SK-N-SH treated with all-trans-retinoic acid at 6 μM for 48 hours (cell line): ENCODE measurements around the gene NDUFS8.

Source experiments
- ATAC-seq: fragments of 200-7000 bp; cut with Tn5 transposase; 3 replicates; pipeline ENCODE4 v1.9.1; 2020; ENCODE audit warnings: mild to moderate bottlenecking, moderate library complexity
- ARNTL ChIP-seq: fragments of 450-650 bp; formaldehyde crosslinking; IDR thresholded peaks from 2 replicates; pipeline ENCODE4 v1.5.0; 2020; ENCODE audit warnings: low read depth, mild to moderate bottlenecking, moderate library complexity, borderline replicate concordance
- BACH2 ChIP-seq: fragments of 250-450 bp; sonication (Bioruptor Pico); IDR thresholded peaks from 2 replicates; pipeline ENCODE4 v1.9.0; 2021; ENCODE audit warnings: mild to moderate bottlenecking, borderline replicate concordance
- CSDC2 ChIP-seq: fragments of 250-450 bp; sonication (Bioruptor Pico); IDR thresholded peaks from 2 replicates; pipeline ENCODE4 v1.5.0; 2020; ENCODE audit warnings: mild to moderate bottlenecking, moderate library complexity
- GLIS3 ChIP-seq: fragments of 250-450 bp; sonication (Bioruptor Pico); IDR thresholded peaks from 2 replicates; pipeline ENCODE4 v1.5.0; 2020; ENCODE audit warnings: mild to moderate bottlenecking, moderate library complexity
- ISL1 ChIP-seq: fragments of 250-450 bp; sonication (Bioruptor Pico); IDR thresholded peaks from 2 replicates; pipeline ENCODE4 v2.1.2; 2022; ENCODE audit warnings: mild to moderate bottlenecking, moderate library complexity
- OSR1 ChIP-seq: fragments of 250-450 bp; sonication (Bioruptor Pico); IDR thresholded peaks from 2 replicates; pipeline ENCODE4 v1.8.0; 2022; ENCODE audit warnings: moderate library complexity, mild to moderate bottlenecking, inconsistent platforms
- PPARA ChIP-seq: fragments of 250-450 bp; sonication (Bioruptor Pico); IDR thresholded peaks from 2 replicates; pipeline ENCODE4 v1.5.0; 2020; ENCODE audit warnings: mild to moderate bottlenecking, borderline replicate concordance
- RARB ChIP-seq: fragments of 250-450 bp; sonication (Bioruptor Pico); IDR thresholded peaks from 2 replicates; pipeline ENCODE4 v1.8.0; 2021; ENCODE audit warnings: mild to moderate bottlenecking, moderate library complexity
- SNAI2 ChIP-seq: fragments of 250-450 bp; sonication (Bioruptor Pico); IDR thresholded peaks from 2 replicates; pipeline ENCODE4 v1.5.0; 2020; ENCODE audit warnings: mild to moderate bottlenecking, moderate library complexity
- TCF4 ChIP-seq: fragments of 250-450 bp; sonication (Bioruptor Pico); IDR thresholded peaks from 2 replicates; pipeline ENCODE4 v1.8.0; 2021; ENCODE audit warnings: mild to moderate bottlenecking, moderate library complexity, borderline replicate concordance
- TOX ChIP-seq: fragments of 250-450 bp; sonication (Bioruptor Pico); IDR thresholded peaks from 2 replicates; pipeline ENCODE4 v1.8.0; 2021; ENCODE audit warnings: mild to moderate bottlenecking, moderate library complexity, borderline replicate concordance
- ZC3H10 ChIP-seq: fragments of 250-450 bp; sonication (Bioruptor Pico); IDR thresholded peaks from 2 replicates; pipeline ENCODE4 v1.5.1; 2021; ENCODE audit warnings: mild to moderate bottlenecking, moderate library complexity
- ZFP30 ChIP-seq: fragments of 450-650 bp; formaldehyde crosslinking; IDR thresholded peaks from 2 replicates; pipeline ENCODE4 v1.5.0; 2022; ENCODE audit warnings: mild to moderate bottlenecking, moderate library complexity
- ZNF8 ChIP-seq: fragments of 450-650 bp; formaldehyde crosslinking; IDR thresholded peaks from 2 replicates; pipeline ENCODE4 v1.5.0; 2020; ENCODE audit warnings: mild to moderate bottlenecking, moderate library complexity
- TF ChIP-seq, protein P1 (sequence below): fragments of 250-450 bp; sonication (Bioruptor Pico); IDR thresholded peaks from 2 replicates; pipeline ENCODE4 v1.5.0; 2020; ENCODE audit warnings: mild to moderate bottlenecking, moderate library complexity
- TF ChIP-seq, protein P2 (sequence below): fragments of 250-450 bp; sonication (Bioruptor Pico); IDR thresholded peaks from 2 replicates; pipeline ENCODE4 v1.8.0; 2021; ENCODE audit warnings: low read depth, mild to moderate bottlenecking, moderate library complexity, borderline replicate concordance
- TF ChIP-seq, protein P3 (sequence below): fragments of 250-450 bp; sonication (Bioruptor Pico); IDR thresholded peaks from 2 replicates; pipeline ENCODE4 v1.5.1; 2021; ENCODE audit warnings: mild to moderate bottlenecking, moderate library complexity
- TF ChIP-seq, protein P4 (sequence below): fragments of 250-450 bp; sonication (Bioruptor Pico); IDR thresholded peaks from 2 replicates; pipeline ENCODE4 v1.5.1; 2020; ENCODE audit warnings: low read depth, mild to moderate bottlenecking, moderate library complexity
- TF ChIP-seq, protein P5 (sequence below): fragments of 250-450 bp; sonication (Bioruptor Pico); IDR thresholded peaks from 2 replicates; pipeline ENCODE4 v1.8.0; 2020; ENCODE audit warnings: mild to moderate bottlenecking, moderate library complexity, borderline replicate concordance

Gene NDUFS8

DNA sequence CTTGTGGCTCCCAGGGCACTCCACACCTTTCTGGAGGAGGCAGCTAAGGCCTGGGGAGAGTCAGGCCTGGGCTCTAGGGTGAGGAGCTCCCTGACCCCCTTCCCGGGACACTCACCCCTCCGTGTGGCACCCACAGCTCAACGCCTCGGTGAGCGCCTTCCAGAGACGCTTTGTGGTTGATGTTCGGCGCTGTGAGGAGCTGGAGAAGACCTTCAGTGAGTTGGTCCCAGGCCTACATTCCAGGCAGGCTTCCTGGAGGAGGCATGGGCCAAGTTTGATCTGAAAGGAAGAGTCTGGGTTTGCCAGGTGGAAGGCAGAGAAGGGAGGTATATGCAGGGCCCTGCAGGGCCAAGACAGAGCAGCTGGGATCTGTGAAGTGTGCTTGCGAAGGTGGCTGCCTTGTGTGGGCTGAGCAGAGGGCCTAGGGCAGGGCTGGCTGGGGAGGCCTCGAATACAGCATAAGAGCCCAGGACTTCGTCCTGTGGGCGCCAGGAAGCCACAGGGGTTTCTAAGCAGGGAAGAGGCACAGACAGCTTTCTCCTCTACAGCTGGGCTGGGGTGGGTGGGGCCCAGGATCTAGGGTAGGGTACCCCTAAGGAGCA, 11.2 kb downstream of the NDUFS8 start:
- no peak for ATAC-seq
- TF ChIP-seq GLIS3 (CRISPR knock-in tag) = no peak
- TF ChIP-seq TCF4 (CRISPR knock-in tag) = no peak
- TF ChIP-seq, protein P1, sequence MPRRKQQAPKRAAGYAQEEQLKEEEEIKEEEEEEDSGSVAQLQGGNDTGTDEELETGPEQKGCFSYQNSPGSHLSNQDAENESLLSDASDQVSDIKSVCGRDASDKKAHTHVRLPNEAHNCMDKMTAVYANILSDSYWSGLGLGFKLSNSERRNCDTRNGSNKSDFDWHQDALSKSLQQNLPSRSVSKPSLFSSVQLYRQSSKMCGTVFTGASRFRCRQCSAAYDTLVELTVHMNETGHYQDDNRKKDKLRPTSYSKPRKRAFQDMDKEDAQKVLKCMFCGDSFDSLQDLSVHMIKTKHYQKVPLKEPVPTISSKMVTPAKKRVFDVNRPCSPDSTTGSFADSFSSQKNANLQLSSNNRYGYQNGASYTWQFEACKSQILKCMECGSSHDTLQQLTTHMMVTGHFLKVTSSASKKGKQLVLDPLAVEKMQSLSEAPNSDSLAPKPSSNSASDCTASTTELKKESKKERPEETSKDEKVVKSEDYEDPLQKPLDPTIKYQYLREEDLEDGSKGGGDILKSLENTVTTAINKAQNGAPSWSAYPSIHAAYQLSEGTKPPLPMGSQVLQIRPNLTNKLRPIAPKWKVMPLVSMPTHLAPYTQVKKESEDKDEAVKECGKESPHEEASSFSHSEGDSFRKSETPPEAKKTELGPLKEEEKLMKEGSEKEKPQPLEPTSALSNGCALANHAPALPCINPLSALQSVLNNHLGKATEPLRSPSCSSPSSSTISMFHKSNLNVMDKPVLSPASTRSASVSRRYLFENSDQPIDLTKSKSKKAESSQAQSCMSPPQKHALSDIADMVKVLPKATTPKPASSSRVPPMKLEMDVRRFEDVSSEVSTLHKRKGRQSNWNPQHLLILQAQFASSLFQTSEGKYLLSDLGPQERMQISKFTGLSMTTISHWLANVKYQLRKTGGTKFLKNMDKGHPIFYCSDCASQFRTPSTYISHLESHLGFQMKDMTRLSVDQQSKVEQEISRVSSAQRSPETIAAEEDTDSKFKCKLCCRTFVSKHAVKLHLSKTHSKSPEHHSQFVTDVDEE = no peak
- no peak for TF ChIP-seq ZFP30 (CRISPR knock-in tag)
- no peak for TF ChIP-seq OSR1 (CRISPR knock-in tag)

DNA sequence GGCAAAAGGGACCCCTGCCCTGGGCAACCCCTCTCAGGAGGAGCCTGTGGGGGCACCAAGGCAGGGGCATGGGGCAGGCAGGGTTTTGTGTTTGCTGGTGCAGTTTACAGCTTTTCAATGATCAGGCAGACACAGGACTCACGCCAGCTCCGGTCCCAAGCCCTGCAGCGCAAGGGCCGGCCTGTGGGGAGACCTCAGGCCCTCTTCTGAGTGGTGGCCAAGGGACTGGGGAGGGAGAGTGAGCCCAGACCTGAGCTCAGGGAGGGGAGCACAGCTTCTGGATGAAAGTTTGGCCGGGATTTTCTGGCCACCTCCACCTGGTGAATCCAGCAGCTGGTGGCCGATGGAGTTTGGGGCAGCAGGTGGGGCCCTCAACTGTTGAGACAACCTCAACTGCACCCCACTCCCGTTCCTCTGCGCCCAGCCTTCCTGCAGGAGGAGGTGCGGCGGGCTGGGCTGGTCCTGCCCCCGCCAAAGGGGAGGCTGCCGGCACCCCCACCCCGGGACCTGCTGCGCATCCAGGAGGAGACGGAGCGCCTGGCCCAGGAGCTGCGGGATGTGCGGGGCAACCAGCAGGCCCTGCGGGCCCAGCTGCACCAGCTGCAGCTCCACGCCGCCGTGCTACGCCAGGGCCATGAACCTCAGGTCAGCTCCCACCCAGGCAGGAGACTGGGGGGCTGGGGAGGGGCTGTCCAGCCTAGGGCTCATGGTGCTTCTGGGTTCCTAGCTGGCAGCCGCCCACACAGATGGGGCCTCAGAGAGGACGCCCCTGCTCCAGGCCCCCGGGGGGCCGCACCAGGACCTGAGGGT, 11.9 kb downstream of the NDUFS8 start:
- no peak for ATAC-seq
- TF ChIP-seq, protein P2, sequence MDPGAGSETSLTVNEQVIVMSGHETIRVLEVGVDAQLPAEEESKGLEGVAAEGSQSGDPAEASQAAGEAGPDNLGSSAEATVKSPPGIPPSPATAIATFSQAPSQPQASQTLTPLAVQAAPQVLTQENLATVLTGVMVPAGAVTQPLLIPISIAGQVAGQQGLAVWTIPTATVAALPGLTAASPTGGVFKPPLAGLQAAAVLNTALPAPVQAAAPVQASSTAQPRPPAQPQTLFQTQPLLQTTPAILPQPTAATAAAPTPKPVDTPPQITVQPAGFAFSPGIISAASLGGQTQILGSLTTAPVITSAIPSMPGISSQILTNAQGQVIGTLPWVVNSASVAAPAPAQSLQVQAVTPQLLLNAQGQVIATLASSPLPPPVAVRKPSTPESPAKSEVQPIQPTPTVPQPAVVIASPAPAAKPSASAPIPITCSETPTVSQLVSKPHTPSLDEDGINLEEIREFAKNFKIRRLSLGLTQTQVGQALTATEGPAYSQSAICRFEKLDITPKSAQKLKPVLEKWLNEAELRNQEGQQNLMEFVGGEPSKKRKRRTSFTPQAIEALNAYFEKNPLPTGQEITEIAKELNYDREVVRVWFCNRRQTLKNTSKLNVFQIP (CRISPR knock-in tag) = no peak
- TF ChIP-seq BACH2 (no peak), ZFP30 (CRISPR knock-in tag) (no peak), GLIS3 (CRISPR knock-in tag) (no peak), ARNTL (CRISPR knock-in tag) (no peak), OSR1 (CRISPR knock-in tag) (no peak), ZNF8 (no peak), ZC3H10 (CRISPR knock-in tag) (no peak), ISL1 (CRISPR knock-in tag) (no peak), CSDC2 (no peak), RARB (CRISPR knock-in tag) (no peak), PPARA (CRISPR knock-in tag) (no peak), TCF4 (CRISPR knock-in tag) (no peak), SNAI2 (CRISPR knock-in tag) (no peak), TOX (CRISPR knock-in tag) (no peak)
- TF ChIP-seq, protein P3, sequence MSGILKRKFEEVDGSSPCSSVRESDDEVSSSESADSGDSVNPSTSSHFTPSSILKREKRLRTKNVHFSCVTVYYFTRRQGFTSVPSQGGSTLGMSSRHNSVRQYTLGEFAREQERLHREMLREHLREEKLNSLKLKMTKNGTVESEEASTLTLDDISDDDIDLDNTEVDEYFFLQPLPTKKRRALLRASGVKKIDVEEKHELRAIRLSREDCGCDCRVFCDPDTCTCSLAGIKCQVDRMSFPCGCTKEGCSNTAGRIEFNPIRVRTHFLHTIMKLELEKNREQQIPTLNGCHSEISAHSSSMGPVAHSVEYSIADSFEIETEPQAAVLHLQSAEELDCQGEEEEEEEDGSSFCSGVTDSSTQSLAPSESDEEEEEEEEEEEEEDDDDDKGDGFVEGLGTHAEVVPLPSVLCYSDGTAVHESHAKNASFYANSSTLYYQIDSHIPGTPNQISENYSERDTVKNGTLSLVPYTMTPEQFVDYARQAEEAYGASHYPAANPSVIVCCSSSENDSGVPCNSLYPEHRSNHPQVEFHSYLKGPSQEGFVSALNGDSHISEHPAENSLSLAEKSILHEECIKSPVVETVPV (CRISPR knock-in tag) = no peak
- TF ChIP-seq, protein P1 = no peak
- TF ChIP-seq, protein P4, sequence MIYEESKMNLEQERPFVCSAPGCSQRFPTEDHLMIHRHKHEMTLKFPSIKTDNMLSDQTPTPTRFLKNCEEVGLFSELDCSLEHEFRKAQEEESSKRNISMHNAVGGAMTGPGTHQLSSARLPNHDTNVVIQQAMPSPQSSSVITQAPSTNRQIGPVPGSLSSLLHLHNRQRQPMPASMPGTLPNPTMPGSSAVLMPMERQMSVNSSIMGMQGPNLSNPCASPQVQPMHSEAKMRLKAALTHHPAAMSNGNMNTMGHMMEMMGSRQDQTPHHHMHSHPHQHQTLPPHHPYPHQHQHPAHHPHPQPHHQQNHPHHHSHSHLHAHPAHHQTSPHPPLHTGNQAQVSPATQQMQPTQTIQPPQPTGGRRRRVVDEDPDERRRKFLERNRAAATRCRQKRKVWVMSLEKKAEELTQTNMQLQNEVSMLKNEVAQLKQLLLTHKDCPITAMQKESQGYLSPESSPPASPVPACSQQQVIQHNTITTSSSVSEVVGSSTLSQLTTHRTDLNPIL (CRISPR knock-in tag) = no peak
- TF ChIP-seq, protein P5, sequence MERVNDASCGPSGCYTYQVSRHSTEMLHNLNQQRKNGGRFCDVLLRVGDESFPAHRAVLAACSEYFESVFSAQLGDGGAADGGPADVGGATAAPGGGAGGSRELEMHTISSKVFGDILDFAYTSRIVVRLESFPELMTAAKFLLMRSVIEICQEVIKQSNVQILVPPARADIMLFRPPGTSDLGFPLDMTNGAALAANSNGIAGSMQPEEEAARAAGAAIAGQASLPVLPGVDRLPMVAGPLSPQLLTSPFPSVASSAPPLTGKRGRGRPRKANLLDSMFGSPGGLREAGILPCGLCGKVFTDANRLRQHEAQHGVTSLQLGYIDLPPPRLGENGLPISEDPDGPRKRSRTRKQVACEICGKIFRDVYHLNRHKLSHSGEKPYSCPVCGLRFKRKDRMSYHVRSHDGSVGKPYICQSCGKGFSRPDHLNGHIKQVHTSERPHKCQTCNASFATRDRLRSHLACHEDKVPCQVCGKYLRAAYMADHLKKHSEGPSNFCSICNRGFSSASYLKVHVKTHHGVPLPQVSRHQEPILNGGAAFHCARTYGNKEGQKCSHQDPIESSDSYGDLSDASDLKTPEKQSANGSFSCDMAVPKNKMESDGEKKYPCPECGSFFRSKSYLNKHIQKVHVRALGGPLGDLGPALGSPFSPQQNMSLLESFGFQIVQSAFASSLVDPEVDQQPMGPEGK (CRISPR knock-in tag) = no peak
